Neural progenitor cell (in vitro differentiated cells): Measurements from ENCODE around the gene GABRB1. TPM values are rescaled to one million over a fixed set of nuclear protein-coding genes. Genes with fewer than 3 reads are reported as not detected.

Experiments used
- DNase-seq: peaks from one replicate; pipeline ENCODE4 v3.0.0-alpha.2; 2016; ENCODE audit warnings: low spot score
- H2AFZ ChIP-seq: fragments of 200-600 bp; sonication (generic); replicated peaks from 2 replicates; pipeline ENCODE4 v1.6.1; 2016; ENCODE audit warnings: antibody characterized with exemption
- H3F3A ChIP-seq: fragments of 200-600 bp; sonication (generic); 2 replicates; pipeline ENCODE4 v1.6.1; 2016; ENCODE audit warnings: antibody characterized with exemption, low read depth
- H3K27ac ChIP-seq: fragments of 200-600 bp; sonication (generic); 2 replicates; pipeline ENCODE4 v1.5.1; 2016; ENCODE audit warnings: mild to moderate bottlenecking
- H3K27me3 ChIP-seq: fragments of 200-600 bp; sonication (generic); 2 replicates; pipeline ENCODE4 v1.6.1; 2016; ENCODE audit warnings: mild to moderate bottlenecking, moderate library complexity
- H3K36me3 ChIP-seq: fragments of 200-600 bp; sonication (generic); 2 replicates; pipeline ENCODE4 v1.5.1; 2016
- H3K4me1 ChIP-seq: fragments of 200-600 bp; sonication (generic); 2 replicates; pipeline ENCODE4 v1.6.1; 2016; ENCODE audit warnings: mixed run types
- H3K4me2 ChIP-seq: fragments of 200-600 bp; sonication (generic); 2 replicates; pipeline ENCODE4 v1.6.1; 2016
- H3K4me3 ChIP-seq: fragments of 200-600 bp; sonication (generic); 2 replicates; pipeline ENCODE4 v1.5.1; 2016
- H3K79me2 ChIP-seq: fragments of 200-600 bp; sonication (generic); 2 replicates; pipeline ENCODE4 v1.6.1; 2016; ENCODE audit warnings: low read depth
- H3K9ac ChIP-seq: fragments of 200-600 bp; sonication (generic); 2 replicates; pipeline ENCODE4 v1.6.1; 2016
- H3K9me3 ChIP-seq: fragments of 200-600 bp; sonication (generic); 2 replicates; pipeline ENCODE4 v1.5.1; 2016; ENCODE audit warnings: low read depth
- H4K20me1 ChIP-seq: fragments of 200-600 bp; sonication (generic); 2 replicates; pipeline ENCODE4 v1.6.1; 2016; ENCODE audit warnings: low read depth
- H3K27ac Mint-ChIP-seq: 3 replicates; pipeline ENCODE4 v1.8.0; 2021; ENCODE audit warnings: mixed read lengths
- H3K27me3 Mint-ChIP-seq: 2 replicates; pipeline ENCODE4 v1.8.0; 2022; ENCODE audit warnings: low read depth, mild to moderate bottlenecking, inconsistent platforms, moderate library complexity, mixed read lengths; ENCODE audit not compliant: insufficient read depth
- H3K36me3 Mint-ChIP-seq: 3 replicates; pipeline ENCODE4 v1.8.0; 2021; ENCODE audit warnings: mixed read lengths
- H3K4me1 Mint-ChIP-seq: 3 replicates; pipeline ENCODE4 v1.8.0; 2021; ENCODE audit warnings: mixed read lengths
- H3K4me3 Mint-ChIP-seq: 3 replicates; pipeline ENCODE4 v1.8.0; 2021; ENCODE audit warnings: mild to moderate bottlenecking, moderate library complexity, mixed read lengths
- H3K9me3 Mint-ChIP-seq: 3 replicates; pipeline ENCODE4 v1.8.0; 2020; ENCODE audit warnings: mixed read lengths
- CTCF ChIP-seq: fragments of 200-600 bp; sonication (generic); IDR thresholded peaks from 2 replicates; pipeline ENCODE4 v1.5.1; 2017; ENCODE audit warnings: antibody characterized with exemption, mild to moderate bottlenecking
- EZH2 ChIP-seq: fragments of 200-600 bp; sonication (generic); IDR thresholded peaks from 2 replicates; pipeline ENCODE4 v1.6.1; 2017; ENCODE audit warnings: antibody characterized with exemption, mild to moderate bottlenecking, moderate library complexity
- EZH2phosphoT487 ChIP-seq: fragments of 200-600 bp; sonication (generic); IDR thresholded peaks from 2 replicates; pipeline ENCODE4 v1.6.1; 2017; ENCODE audit warnings: antibody characterized with exemption
- total RNA-seq: library from RNA; depleted of rRNA; stranded (reverse); fragments of >200 nt; gene quantifications from 2 replicates; pipeline ENCODE4 v1.2.3, GENCODE V29; 2015; ENCODE audit warnings: low replicate concordance

The GABRB1 gene
- total RNA-seq, 1 donor from 2014 or later: not detected

- no peaks in the 10 kb centered on the region for H3K36me3 ChIP-seq
- peaks cover 6% of the 10 kb centered on the region for H3K27me3 Mint-ChIP-seq
Observed at GRCh38 chr4:47386146-47386545, 354.8 kb downstream of the GABRB1 start.

GRCh38 chr4:47386561-47387235, 355.3 kb downstream of the GABRB1 start:
- H3F3A ChIP-seq: no peaks in the 10 kb centered on the region
- Mint-ChIP-seq H3K27ac (no peak overlapping the region), H3K9me3 (peaks cover 2% of the 10 kb centered on the region), H3K27me3 (peaks cover 6% of the 10 kb centered on the region), H3K4me1 (peaks cover 6% of the 10 kb centered on the region), H3K4me3 (no peak overlapping the region), H3K36me3 (no peaks in the 10 kb centered on the region)
- H4K20me1 ChIP-seq: no peaks in the 10 kb centered on the region
- no peak overlapping the region for H3K4me3 ChIP-seq
- H3K4me2 ChIP-seq: no peak overlapping the region
- no peak for DNase-seq
- H3K36me3 ChIP-seq: no peaks in the 10 kb centered on the region
- H3K9ac ChIP-seq: no peak overlapping the region
- no peaks in the 10 kb centered on the region for H3K79me2 ChIP-seq
- TF ChIP-seq EZH2phosphoT487 (no peak), EZH2 (no peak), CTCF (no peak)
- no peaks in the 10 kb centered on the region for H3K27me3 ChIP-seq
- H3K9me3 ChIP-seq: no peaks in the 10 kb centered on the region
- H2AFZ ChIP-seq: no peak overlapping the region
- H3K27ac ChIP-seq: no peak overlapping the region
- no peaks in the 10 kb centered on the region for H3K4me1 ChIP-seq

More at GRCh38 chr4:47386146-47386545, 354.8 kb downstream of the GABRB1 start:
- Histone ChIP-seq H2AFZ (no peak overlapping the region), H3K27ac (no peak overlapping the region), H3K27me3 (no peaks in the 10 kb centered on the region), H3K4me1 (no peaks in the 10 kb centered on the region), H3K4me3 (no peak overlapping the region), H3F3A (no peaks in the 10 kb centered on the region), H3K79me2 (no peaks in the 10 kb centered on the region), H4K20me1 (no peaks in the 10 kb centered on the region), H3K4me2 (no peak overlapping the region), H3K9me3 (no peaks in the 10 kb centered on the region), H3K9ac (no peak overlapping the region)
- Mint-ChIP-seq H3K4me1 (peaks cover 6% of the 10 kb centered on the region), H3K9me3 (peaks cover 2% of the 10 kb centered on the region), H3K27ac (no peak overlapping the region), H3K4me3 (no peak overlapping the region), H3K36me3 (no peaks in the 10 kb centered on the region)
- TF ChIP-seq CTCF: no peak
- TF ChIP-seq EZH2phosphoT487: no peak
- TF ChIP-seq EZH2: no peak
- DNase-seq: no peak

- no peaks in the 10 kb centered on the region for H3K36me3 ChIP-seq
- no peak overlapping the region for H3K27ac ChIP-seq
- H3K9ac ChIP-seq: no peak overlapping the region
- H3K79me2 ChIP-seq: no peaks in the 10 kb centered on the region
- no peak for DNase-seq
- TF ChIP-seq CTCF (no peak), EZH2 (no peak), EZH2phosphoT487 (no peak)
- no peaks in the 10 kb centered on the region for H3K9me3 ChIP-seq
- H3K4me3 Mint-ChIP-seq: no peak overlapping the region
- H3K4me3 ChIP-seq: no peak overlapping the region
- peaks cover 7% of the 10 kb centered on the region for H3K27me3 Mint-ChIP-seq
- peaks cover 2% of the 10 kb centered on the region for H3K9me3 Mint-ChIP-seq
- H2AFZ ChIP-seq: no peak overlapping the region
- no peaks in the 10 kb centered on the region for H3K27me3 ChIP-seq
- no peak overlapping the region for H3K27ac Mint-ChIP-seq
- no peaks in the 10 kb centered on the region for H3K4me1 ChIP-seq
- no peaks in the 10 kb centered on the region for H4K20me1 ChIP-seq
- no peaks in the 10 kb centered on the region for H3K36me3 Mint-ChIP-seq
- peaks cover 6% of the 10 kb centered on the region for H3K4me1 Mint-ChIP-seq
- H3F3A ChIP-seq: no peaks in the 10 kb centered on the region
- no peak overlapping the region for H3K4me2 ChIP-seq
Observed at GRCh38 chr4:47390428-47391125, 359.2 kb downstream of the GABRB1 start.
